HG03064 (cell line): ENCODE data around the gene SCAPER.
"Not testable (repeated sequence)": the region's sequence is repeated elsewhere in the genome, so short reads cannot be mapped to it uniquely, and the experiment has no call there.

ENCODE experiments used
- ATAC-seq: cut with Tn5 transposase; IDR thresholded peaks from one replicate; pipeline ENCODE4 v1.9.1; 2021; ENCODE audit warnings: low read depth; ENCODE audit not compliant: unreplicated experiment

The SCAPER gene

DNA sequence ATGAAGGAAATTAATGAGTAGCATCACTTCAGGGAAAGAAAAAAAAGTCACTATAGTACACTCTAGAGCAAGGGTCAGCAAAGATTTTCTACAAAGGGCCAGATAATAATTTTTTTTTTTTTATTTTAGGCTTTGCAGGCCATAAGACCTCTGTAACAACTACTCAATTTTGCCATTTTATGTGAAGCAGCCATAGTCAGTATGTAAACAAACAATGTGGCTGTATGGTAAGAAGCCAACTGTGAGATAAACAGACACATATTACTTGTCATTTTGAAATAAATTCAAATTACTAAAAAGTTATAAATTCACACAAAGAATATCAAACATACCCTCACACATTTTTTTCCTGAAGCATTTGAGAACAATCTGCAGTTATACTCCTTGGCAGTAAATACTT lies 40.6 kb downstream of the SCAPER start:
- no peak for ATAC-seq

DNA sequence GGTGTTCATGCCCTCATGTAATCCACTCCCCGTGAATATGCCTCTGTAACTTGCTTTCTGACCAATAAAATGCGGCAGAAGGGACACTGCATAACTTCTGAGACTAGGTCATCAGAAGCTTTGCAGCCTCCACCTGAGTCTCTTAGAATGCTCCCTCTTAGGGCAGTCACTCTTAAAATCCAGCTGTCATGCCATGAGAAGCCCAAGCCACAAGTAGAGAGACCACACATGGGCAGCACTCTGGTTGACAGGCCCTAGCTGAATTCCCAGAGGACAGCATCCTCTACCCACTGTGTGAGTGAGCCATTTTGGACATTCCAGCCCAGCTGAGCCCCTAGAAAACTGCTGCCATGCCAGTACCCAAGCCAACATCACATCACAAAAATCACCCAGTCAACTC lies 41.4 kb downstream of the SCAPER start:
- no peak for ATAC-seq

DNA sequence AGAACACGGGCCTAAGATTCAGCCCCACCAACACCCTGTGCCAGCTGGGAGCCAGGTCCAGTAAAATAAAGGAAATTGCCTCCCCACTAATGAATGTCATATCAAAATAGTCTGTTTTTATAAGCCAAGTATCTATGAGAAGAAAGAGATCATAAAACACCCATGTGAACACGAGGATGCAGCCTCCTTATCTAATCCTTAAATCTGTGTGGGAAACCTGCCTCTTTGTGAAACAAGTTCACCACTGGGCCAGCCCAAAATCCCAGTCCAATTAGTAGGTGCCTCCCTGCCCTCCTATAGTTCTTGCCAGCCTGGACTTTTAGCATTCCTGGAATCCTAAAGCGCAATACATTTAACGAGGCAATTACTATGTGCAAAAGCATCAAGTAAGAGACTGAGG lies 42.0 kb downstream of the SCAPER start:
- ATAC-seq, result no peak

DNA sequence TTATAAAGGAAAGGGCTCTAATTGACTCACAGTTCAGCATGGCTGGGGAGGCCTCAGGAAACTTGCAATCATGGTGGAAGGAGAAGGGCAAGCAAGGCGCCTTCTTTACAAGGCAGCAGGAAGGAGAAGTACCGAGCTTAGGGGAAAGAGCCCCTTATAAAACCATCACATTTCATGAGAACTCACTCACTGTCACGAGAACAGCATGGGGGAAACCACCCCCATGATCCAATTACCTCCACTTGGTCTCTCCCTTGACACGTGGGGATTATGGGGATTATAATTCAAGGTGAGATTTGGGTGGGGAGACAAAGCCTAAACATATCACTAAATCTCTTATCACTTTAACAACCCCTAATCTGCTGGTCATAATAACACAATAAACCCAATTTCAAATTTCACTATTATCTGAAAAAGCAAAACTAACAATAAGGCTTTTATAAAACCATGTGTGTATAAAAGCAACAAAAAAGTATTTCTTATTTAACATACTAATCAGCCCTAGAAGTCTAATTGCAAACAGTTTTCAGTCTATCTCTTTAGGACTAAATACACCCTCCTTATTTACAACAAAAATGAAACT lies 43.2 kb downstream of the SCAPER start:
- ATAC-seq, result no peak

DNA sequence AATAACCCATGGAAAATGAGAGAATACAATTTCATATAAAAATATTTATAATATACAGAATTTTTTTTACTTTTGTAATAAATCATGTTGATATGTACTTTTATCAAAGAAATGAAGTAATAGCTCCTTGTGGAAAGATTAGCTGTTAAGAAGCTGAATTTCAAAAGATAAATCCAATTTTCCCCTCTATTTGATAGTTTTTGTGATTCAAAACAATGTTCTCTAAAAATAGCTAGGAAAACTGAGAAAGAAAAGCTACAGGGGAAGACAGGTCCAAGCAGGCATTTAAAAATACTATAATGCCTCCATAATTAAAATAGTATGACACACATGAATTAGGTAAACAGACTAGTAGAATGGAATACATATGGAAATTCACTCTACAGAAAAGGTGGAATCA lies 44.9 kb downstream of the SCAPER start:
- ATAC-seq, result no peak

DNA sequence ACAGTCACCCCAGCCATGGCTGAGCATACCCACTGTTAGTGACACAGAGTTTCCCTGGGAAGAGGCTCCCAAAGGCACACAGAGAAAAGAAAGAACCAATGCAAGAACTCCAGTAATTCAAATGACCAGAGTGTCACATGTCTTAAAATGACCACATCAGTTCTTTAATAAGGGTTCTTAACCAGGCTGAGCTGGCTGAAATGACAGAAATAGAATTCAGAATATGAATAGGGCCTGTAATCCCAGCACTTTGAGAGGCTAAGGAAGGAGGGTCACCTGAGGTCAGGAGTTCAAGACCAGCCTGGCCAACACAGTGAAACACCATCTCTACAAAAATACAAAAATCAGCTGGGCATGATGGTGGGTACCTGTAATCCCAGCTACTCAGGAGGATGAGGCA lies 54.8 kb downstream of the SCAPER start:
- not testable (repeated sequence) for ATAC-seq

DNA sequence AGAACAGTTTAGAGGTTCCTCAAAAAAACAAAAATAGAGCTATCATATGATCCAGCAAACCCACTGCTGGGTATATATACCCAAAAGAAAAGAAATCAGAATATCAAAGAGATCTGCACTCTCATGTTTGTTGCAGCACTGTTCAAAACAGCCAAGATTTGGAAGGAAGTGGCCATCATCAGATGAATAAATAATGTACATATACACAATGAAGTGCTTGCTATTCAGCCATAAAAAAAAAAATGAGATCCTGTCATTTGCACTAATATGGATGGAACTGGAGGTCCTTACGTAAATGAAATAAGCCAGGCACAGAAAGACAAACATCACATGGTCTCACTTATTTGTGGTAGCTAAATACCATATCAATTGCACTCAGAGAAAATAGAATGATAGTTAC lies 58.4 kb downstream of the SCAPER start:
- no peak for ATAC-seq

DNA sequence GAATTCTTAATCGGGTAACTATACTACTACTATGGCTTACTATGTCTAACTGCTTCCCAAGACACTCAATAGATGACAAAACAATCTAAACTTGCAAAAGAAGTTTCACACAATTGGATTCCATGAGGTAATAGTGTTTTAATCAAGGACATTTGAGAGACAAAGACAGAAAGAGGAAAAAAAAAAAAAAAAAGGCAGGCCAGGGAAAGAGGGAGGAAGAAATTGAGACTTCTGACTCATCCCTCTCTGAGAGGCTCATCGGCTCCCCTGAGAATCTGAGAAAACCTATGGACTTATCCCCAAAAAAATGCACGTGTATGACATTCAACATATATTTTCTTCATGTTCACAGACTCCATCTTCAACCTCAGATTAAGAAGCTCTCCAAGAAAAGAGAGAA lies 61.0 kb downstream of the SCAPER start:
- ATAC-seq, result no peak

DNA sequence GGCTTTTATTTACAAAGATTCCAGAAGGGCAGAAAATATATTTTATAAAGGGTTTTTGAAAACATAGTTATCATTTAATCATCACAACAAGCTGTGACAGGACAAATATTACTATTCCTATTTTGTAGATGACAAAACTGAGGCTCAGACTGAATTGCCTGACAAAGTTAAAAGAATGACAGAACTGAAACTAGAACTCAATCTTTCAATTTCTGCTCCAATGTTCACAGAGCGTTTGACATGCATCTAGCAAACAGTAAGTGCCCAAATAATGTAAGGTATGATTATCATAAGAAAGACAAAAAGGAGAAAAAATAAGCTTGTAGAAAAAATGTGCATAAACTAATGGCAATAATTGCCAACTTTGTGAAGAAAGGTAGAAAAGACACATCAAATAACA lies 61.9 kb downstream of the SCAPER start:
- no peak for ATAC-seq

DNA sequence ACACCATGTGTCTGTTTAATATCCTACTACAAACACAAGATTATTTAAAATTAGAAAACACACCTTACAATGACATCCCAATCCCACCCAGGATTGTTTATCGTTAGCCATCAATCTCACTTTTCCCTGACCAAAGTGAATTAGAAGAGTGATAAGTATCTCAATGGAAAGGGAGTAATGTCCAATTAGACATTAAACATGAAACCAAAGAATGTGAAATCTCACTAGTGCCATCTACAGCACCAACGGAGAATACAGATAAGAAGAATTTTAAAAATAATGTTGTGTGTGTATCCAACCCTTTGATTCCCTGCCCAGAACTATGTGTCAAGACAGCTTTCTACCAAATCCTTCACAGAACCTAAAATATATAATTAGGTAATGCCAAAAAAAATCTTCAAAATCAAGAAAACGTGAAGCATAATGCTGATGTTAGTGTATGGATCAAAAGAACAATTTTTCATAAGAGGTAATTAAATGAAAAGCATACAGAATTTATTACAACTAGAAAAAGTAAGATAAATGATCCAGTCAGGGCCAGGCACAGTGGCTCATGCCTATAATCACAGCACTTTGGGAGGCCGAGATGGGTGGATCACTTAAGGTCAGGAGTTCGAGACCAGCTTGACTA lies 64.2 kb downstream of the SCAPER start:
- ATAC-seq, result no peak

DNA sequence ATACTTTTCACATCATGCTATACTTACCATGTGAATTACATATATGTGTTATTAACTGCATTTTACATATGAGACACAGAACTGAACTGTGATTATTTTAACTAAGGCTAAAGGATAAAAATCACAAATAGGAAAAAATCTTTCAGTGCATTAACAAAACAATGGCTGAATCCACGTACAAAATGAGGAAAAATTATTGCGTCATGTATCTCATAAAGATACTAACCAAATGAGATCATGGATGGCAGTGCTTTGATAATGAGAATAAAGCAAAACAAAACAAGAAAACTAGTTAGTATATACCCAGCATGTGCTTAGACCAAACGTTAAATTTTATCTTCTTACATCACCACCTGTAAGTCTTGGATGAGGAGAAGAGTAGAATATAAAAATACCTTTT lies 66.0 kb downstream of the SCAPER start:
- no peak for ATAC-seq

DNA sequence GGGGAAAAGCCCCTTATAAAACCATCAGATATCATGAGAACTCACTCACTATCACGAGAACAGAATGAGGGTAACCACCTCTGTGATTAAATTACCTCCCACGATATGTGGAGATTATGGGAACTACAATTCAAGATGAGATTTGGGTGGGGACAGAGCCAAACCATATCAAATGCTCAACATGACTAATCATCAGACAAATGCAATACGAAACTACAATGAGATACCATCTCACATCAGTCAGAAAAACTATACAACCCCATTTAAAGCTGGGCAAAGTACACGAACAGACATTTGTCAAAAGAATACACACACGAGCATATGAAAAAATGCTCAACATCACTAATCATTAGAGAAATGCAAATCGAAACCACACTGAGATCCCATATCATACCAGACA lies 67.7 kb downstream of the SCAPER start:
- ATAC-seq, result no peak

DNA sequence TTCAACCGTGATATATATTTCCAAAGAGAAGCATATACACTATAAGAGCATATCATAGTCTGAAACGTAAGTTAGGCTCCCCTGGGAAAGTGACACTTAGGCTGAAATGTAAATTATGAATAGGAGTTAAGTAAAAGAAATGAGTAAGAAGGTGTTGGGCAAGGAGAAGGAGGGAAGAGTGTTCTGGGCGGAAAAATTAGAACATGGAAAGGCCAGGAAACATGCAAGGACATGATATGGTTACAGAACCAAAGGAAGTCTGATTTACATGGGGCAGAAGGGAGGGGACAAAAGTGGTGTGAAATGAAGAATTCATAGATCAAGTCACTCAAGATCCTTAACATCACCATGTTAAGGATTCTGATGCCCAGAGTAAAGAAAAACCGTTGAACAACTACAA lies 75.2 kb downstream of the SCAPER start:
- ATAC-seq, result no peak

DNA sequence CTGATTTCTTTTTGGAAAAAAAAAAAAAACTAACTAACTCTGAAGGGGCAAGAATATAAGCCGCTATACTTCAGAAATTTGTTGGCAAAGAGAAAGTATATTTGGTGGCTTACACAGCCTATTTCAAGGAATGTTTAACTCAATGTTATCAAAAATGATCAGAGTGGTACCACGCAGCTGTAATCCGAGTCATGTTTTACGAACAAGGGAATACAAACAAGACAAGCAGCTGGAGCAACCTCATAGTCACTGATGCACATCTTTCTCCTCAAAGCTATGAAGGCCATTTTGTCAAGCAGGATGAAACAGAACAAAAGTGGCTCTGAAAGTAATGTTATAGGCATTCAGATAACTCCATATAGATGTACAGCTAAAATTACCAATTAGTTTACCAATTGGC lies 81.2 kb downstream of the SCAPER start:
- no peak for ATAC-seq

DNA sequence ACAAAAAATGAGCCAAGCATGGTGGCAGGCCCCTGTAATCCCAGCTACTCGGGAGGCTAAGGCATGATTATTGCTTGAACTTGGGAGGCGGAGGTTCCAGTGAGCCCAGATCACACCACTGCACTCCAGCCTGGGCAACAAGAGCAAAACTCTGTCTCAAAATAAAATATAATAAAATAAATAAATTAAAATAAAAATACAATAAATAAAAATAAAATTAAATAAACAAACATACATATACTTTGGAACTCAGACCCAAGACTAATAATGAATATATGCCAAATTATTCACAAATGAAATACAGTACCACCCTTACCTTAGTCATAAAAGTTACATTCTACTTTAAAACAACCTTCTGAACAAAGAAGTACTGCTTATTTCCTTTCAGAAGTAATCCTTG lies 81.8 kb downstream of the SCAPER start:
- no peak for ATAC-seq

DNA sequence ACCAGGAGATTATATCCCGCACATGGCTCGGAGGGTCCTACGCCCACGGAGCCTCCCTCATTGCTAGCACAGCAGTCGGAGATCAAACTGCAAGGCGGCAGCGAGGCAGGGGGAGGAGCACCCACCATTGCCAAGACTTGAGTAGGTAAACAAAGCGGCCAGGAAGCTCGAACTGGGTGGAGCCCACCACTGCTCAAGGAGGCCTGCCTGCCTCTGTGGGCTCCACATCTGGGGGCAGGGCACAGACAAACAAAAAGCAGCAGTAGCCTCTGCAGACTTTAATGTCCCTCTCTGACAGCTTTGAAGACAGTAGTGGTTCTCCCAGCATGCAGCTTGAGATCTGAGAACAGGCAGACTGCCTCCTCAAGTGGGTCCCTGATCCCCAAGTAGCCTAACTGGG lies 86.2 kb downstream of the SCAPER start:
- not testable (repeated sequence) for ATAC-seq

DNA sequence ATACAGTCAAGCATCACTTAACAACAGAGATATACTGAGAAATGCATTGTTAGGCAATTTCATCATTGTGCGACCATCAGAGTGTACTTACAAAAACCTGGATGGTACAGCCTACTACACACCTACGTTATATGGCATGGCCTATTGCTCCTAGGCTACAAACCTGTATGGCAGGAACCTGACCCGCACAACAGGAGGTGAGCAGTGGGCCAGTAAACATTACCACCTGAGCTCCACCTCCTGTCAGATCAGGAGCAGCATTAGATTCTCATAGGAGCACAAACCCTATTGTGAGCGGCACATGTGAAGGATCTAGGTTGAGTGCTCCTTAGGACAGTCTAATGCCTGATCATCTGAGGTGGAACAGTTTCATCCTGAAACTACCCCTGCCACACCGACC lies 89.7 kb downstream of the SCAPER start:
- ATAC-seq, result no peak

DNA sequence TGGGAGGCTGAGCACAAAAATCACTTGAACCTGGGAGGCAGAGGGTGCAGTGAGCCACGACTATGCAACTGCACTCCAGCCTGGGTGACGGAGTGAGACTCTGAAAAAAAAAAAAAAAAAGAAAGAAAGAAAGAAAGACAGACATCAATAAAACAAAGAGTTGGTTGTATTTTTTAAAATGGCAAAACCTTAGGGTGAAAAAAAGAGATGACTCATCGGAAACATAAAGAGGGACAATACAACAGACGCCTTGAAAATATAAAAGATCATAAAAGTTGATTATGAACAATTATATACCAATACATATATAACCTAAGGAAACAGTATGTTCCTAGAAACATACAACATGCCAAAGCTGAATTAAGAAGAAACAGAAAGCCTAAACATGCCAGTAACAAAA lies 92.8 kb downstream of the SCAPER start:
- no peak for ATAC-seq

DNA sequence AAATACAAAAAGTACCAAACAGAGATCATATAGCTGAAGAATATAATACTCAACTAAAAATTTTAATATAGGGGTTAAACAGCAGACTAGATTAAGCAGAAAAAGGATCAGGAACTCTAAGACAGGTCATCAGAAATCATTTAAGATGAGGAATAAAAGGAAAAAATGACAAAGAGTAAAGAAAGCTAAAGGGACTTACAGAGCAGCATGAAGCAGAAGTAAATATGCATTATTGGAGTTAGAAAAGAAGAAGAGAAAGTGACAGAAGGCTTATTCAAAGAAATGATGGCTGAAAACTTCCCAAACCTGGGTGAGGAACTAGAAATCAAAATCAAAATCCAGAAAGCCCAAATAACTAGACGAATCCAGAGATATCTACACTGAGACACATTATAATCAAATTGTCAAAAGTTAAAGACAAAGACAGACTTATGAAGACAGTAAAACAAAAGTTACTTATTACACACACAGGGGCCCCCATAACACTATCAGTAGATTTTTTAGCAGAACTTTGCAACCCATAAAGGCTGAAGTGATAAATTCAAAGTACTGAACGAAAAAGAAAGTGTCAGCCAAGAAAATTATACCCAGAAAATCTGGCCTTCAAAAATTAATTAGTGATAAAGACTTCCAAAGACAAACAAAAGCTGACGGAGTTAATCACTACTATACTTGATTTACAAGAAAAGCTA lies 95.6 kb downstream of the SCAPER start:
- no peak for ATAC-seq

DNA sequence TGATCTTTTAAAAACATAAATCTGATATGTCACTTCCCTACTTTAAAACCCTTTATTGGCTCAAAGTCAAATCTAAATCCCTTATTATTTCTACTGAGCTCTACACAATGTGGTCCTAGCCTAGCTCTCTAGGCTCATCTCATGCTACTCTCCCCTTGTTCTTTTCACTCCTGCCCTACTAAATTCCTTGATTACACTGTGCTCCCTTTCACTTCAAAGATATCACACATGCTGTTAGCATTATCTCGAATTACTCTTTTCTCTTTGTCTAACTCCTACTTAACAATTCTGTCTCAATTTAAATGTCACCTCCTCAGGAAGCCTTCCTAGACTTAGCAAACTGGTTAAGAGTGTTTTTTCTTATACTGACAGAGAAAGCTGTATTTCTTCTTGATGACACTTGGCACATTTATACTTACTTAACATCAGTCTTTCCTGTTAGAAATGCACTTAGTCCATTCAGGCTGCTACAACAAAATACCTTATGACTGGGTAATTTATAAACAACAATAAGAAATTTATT lies 102.0 kb downstream of the SCAPER start:
- no peak for ATAC-seq

DNA sequence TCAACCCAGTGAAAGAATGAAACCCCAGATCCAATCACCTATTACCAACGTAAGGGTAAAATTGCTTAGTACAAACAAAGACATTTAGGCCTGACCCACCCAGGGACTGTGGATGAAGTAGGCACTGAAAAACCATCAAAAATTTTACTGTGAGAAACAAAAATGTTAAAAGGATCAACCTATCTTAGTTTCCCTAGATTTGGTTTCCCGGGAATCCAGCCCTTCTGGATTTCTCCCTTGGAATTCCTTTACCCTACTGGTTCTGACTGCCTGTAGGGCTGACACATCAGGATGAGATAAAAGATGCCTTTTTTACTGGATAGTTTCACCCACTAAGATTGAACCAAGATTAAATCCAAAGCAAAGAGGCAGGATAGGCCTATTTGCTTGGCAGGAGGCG lies 102.7 kb downstream of the SCAPER start:
- ATAC-seq, result no peak

DNA sequence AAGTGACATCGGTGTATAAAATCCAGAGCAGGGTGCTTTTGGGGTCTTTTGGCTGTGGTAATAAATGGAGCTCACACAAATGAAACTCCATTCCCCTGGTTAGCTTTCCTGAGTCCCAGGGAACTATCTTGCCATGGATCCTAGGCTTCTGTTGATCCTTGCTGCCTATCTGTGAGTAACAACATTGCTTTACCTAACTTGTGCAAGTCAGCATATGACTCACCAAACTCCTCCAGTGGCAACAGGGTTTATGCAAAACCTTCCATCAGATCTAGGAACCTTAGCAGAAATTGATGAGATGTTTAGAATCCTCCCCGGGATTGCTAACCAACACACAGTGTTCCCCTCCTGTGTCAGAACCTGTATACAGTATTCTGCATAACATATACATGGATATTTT lies 105.4 kb downstream of the SCAPER start:
- ATAC-seq, result no peak
